Measurements from ENCODE around the gene LIFR. TPM values are rescaled to one million over a fixed set of nuclear protein-coding genes. Genes with fewer than 3 reads are reported as not detected.

Gene LIFR
- total RNA-seq, 1 experiment from 2014 or later = 3.7 TPM

GRCh38 chr5:38532165-38532669, 24.2 kb downstream of the LIFR start:
- H3K36me3 Mint-ChIP-seq (ENCODE audit: insufficient read depth, unreplicated experiment) = peaks cover 9% of the 10 kb centered on the region
- TF ChIP-seq CTCF (IDR thresholded peaks at IDR 0.05; ENCODE audit: unreplicated experiment) = no peak
- peaks cover 8% of the 10 kb centered on the region for H3K9me3 Mint-ChIP-seq (ENCODE audit: unreplicated experiment)
- no peak overlapping the region for H3K4me3 Mint-ChIP-seq (ENCODE audit: unreplicated experiment)
- BruUV-seq (replicated peaks) = no TSS peak
- H3K4me1 Mint-ChIP-seq (ENCODE audit: insufficient read depth, unreplicated experiment) = peaks cover 13% of the 10 kb centered on the region
- POLR2A ChIA-PET = interaction anchor here (0.6 kb wide), 1 partner anchor 65 kb away, joined by 3 read pairs; no protein-coding TSS in a partner anchor
- no peak for DNase-seq (ENCODE audit: unreplicated experiment)
- no peak overlapping the region for H3K27ac Mint-ChIP-seq (ENCODE audit: low read depth, unreplicated experiment)
- CTCF ChIA-PET = interaction anchor here (0.5 to 1.5 kb wide), 2 partner anchors 13 to 149 kb away, joined by 4 read pairs; no protein-coding TSS in a partner anchor
- no peaks in the 10 kb centered on the region for H3K27me3 Mint-ChIP-seq (ENCODE audit: insufficient read depth, unreplicated experiment)
- intact Hi-C loops (cut with micrococcal nuclease) = no loop called here

GRCh38 chr5:38531518-38531917, 24.9 kb downstream of the LIFR start:
- H3K27me3 Mint-ChIP-seq (ENCODE audit: insufficient read depth, unreplicated experiment) = no peaks in the 10 kb centered on the region
- intact Hi-C loops (cut with micrococcal nuclease) = no loop called here
- no TSS peak for BruUV-seq (replicated peaks)
- DNase-seq (ENCODE audit: unreplicated experiment) = no peak
- H3K9me3 Mint-ChIP-seq (ENCODE audit: unreplicated experiment) = peaks cover 8% of the 10 kb centered on the region
- H3K4me3 Mint-ChIP-seq (ENCODE audit: unreplicated experiment) = no peak overlapping the region
- no peak for TF ChIP-seq CTCF (IDR thresholded peaks at IDR 0.05; ENCODE audit: unreplicated experiment)
- H3K27ac Mint-ChIP-seq (ENCODE audit: low read depth, unreplicated experiment) = no peak overlapping the region
- peaks cover 9% of the 10 kb centered on the region for H3K4me1 Mint-ChIP-seq (ENCODE audit: insufficient read depth, unreplicated experiment)
- peaks cover 12% of the 10 kb centered on the region for H3K36me3 Mint-ChIP-seq (ENCODE audit: insufficient read depth, unreplicated experiment)
- POLR2A ChIA-PET = no interaction called here
- CTCF ChIA-PET = interaction anchor here (1.5 kb wide), 1 partner anchor 149 kb away, joined by 4 read pairs; no protein-coding TSS in a partner anchor

- Mint-ChIP-seq H3K4me3 (ENCODE audit: unreplicated experiment) (no peak overlapping the region), H3K27ac (ENCODE audit: low read depth, unreplicated experiment) (no peak overlapping the region), H3K27me3 (ENCODE audit: insufficient read depth, unreplicated experiment) (no peaks in the 10 kb centered on the region), H3K36me3 (ENCODE audit: insufficient read depth, unreplicated experiment) (peaks cover 25% of the 10 kb centered on the region), H3K9me3 (ENCODE audit: unreplicated experiment) (peaks cover under 1% of the 10 kb centered on the region), H3K4me1 (ENCODE audit: insufficient read depth, unreplicated experiment) (peaks cover 3% of the 10 kb centered on the region)
- ChIA-PET POLR2A (interaction anchor here (0.6 kb wide), 1 partner anchor 488 kb away, joined by 3 read pairs; no protein-coding TSS in a partner anchor), CTCF (no interaction called here)
- intact Hi-C loops (cut with micrococcal nuclease) = no loop called here
- no peak for DNase-seq (ENCODE audit: unreplicated experiment)
- BruUV-seq (replicated peaks) = no TSS peak
- no peak for TF ChIP-seq CTCF (IDR thresholded peaks at IDR 0.05; ENCODE audit: unreplicated experiment)
Observed at GRCh38 chr5:38529955-38530646, 26.3 kb downstream of the LIFR start.

GRCh38 chr5:38528162-38528703, 28.2 kb downstream of the LIFR start:
- no peak for TF ChIP-seq CTCF (IDR thresholded peaks at IDR 0.05; ENCODE audit: unreplicated experiment)
- no peak for DNase-seq (ENCODE audit: unreplicated experiment)
- H3K36me3 Mint-ChIP-seq (ENCODE audit: insufficient read depth, unreplicated experiment) = peaks cover 31% of the 10 kb centered on the region
- H3K4me1 Mint-ChIP-seq (ENCODE audit: insufficient read depth, unreplicated experiment) = no peaks in the 10 kb centered on the region
- ChIA-PET CTCF (interaction anchor here (0.6 kb wide), 1 partner anchor 83 kb away, joined by 3 read pairs; no protein-coding TSS in a partner anchor), POLR2A (no interaction called here)
- intact Hi-C loops (cut with micrococcal nuclease) = no loop called here
- H3K4me3 Mint-ChIP-seq (ENCODE audit: unreplicated experiment) = no peak overlapping the region
- BruUV-seq (replicated peaks) = no TSS peak
- H3K27ac Mint-ChIP-seq (ENCODE audit: low read depth, unreplicated experiment) = no peak overlapping the region
- no peaks in the 10 kb centered on the region for H3K9me3 Mint-ChIP-seq (ENCODE audit: unreplicated experiment)
- no peaks in the 10 kb centered on the region for H3K27me3 Mint-ChIP-seq (ENCODE audit: insufficient read depth, unreplicated experiment)

Data from MCF 10A (cell line).